Fibroblast of lung (primary cell): ENCODE data around the gene LCN1.

Source experiments
- EZH2 ChIP-seq: IDR thresholded peaks from 2 replicates; pipeline ENCODE4 v1.5.1; 2012; ENCODE audit warnings: low read length, control low read depth, mild to moderate bottlenecking; ENCODE audit errors: missing control alignments
- TF ChIP-seq, protein P1 (sequence below), 2 donors: IDR thresholded peaks in 1 of 2; conservative IDR thresholded peaks in 1 of 2; 1 replicate in 1 of 2; 2 replicates in 1 of 2; pipeline ENCODE4 v1.5.1; 2011 to 2012; ENCODE audit warnings: low read length in 2 of 2, control low read depth in 1 of 2, inconsistent platforms in 1 of 2, low read depth in 1 of 2, mild to moderate bottlenecking in 1 of 2

DNA sequence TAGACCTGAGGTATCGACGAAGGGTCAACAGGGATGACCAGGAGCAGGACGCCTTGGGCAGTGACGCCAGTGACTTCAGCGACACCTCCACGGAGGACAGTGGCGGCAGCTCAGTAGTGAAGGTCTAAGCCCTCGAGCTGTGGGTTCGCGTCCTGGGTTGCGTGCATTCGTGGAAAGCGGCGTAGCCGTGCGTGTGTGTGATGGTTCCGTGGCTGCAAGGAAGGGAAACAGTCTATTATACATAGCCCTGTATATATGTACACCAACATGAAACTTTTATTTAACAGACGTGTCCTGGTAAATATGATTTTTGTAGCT, 33.3 kb upstream of the LCN1 start:
- TF ChIP-seq, protein P1, sequence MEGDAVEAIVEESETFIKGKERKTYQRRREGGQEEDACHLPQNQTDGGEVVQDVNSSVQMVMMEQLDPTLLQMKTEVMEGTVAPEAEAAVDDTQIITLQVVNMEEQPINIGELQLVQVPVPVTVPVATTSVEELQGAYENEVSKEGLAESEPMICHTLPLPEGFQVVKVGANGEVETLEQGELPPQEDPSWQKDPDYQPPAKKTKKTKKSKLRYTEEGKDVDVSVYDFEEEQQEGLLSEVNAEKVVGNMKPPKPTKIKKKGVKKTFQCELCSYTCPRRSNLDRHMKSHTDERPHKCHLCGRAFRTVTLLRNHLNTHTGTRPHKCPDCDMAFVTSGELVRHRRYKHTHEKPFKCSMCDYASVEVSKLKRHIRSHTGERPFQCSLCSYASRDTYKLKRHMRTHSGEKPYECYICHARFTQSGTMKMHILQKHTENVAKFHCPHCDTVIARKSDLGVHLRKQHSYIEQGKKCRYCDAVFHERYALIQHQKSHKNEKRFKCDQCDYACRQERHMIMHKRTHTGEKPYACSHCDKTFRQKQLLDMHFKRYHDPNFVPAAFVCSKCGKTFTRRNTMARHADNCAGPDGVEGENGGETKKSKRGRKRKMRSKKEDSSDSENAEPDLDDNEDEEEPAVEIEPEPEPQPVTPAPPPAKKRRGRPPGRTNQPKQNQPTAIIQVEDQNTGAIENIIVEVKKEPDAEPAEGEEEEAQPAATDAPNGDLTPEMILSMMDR (conservative IDR thresholded peaks at IDR 0.05 in 1 of 2, IDR thresholded peaks at IDR 0.05 in 1 of 2; ENCODE audit: low read depth in 1 of 2, low read length in 2 of 2) = no peak
- no peak for TF ChIP-seq EZH2
